GM19372 (cell line): ENCODE results near the gene OAS2.

Source experiments
- ATAC-seq: cut with Tn5 transposase; IDR thresholded peaks from one replicate; pipeline ENCODE4 v1.9.1; 2021; ENCODE audit warnings: mild to moderate bottlenecking, low read depth, moderate library complexity; ENCODE audit not compliant: unreplicated experiment

The OAS2 gene

DNA sequence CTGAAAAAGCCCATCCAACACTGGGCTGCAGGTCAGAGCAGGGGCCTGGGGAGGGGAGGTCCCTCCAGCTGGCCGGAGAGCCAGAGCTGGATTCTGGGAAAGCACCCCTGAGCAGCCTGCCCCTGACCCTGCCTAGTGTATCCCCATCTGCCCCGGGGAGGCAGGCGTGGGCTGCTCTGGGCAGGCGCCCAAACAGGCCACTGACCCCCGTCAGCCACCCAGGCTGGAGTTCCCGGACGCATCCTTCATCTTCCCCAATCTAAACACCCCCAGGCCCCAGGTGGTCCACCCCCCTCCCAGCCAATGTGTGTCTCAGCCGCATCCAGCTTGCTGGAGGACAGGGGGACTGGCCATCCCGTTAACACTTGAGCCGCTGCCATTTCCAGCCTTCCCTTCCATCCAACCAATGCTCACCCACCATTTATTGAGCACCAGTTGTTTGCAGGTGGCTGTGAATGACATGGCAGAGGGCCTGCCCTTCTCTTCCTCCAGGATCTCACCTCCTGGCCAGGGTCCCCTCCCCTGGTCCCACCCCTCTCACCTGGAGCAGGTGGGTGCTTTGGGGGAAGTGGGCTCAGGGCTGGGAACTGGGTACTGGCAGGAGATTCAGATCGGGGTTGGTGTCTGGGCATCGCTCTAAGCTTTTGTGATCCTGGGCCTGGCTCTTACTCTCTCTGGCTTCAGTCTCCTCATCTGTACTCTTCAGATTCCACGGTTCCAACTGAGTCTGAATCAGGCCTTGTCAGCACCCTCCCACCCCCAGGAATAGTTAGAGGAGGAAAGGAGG is 77.5 kb downstream of the OAS2 start:
- no peak for ATAC-seq

DNA sequence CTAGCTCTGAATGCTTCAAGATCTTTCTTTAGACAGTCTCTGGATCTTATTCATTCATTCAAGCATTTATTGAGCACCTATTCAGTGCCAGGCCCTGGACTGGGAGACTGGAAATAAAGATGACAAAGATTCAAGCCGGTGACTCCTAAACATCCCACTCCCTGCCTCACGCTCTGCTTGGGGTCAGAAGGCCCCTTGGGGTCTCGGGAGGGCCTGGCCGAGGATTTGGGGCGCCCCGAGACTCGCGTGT is 78.0 kb downstream of the OAS2 start:
- no peak for ATAC-seq

DNA sequence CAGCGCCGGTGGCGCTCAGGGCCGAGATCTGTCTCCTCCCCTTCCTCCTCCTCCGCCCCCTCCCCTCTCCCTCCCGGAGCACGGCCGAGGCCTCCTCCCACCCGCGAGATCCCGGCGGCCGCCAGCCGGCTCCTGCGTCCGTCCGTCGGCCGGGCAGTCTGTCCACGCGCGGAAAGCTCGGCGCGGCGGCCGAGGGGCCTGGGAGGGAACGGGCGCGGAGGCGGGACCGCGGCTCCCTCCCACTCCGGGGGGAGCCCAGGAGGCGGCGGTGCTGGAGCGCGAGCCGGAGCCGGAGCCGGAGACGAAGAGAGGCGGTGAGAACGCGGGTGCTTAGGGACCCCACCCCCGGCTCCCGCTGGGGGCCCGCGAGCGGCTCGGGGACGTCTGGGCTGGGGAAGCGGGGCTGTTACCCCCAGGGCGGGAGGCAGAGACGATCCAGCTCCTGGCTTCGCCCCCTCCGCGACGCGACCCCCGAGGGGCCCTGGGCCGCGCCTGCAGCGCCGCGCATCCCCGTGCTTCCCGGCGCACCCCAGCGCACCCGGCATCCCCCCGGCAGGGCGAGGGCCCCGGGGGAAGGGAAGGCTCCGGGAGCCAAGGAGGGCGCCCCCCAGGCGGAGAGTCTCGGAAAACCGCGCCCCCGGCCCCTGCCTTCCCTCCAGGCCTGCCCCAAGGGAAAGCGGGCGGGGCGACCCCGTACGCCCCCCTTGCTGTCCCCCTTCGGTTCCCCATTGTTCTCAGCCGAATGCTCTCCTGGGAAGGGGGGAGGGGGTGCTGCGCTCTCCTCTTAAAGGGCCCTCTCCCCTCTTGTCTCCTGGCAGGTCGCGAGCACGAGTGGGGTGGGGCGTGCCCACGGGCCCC is 78.5 kb downstream of the OAS2 start, which contains the start of gene DTX1:
Gene DTX1 (plus strand): TSS at position 100 of the 858 bp plus-strand sequence. CDS start 1,463 bp downstream, outside the sequence.
- no peak for ATAC-seq

- ATAC-seq, result no peak
Measured at GRCh38 chr12:113057565-113058485, 79.5 kb downstream of the OAS2 start.

- ATAC-seq, result no peak
Measured at GRCh38 chr12:113058553-113058952, 80.2 kb downstream of the OAS2 start.

DNA sequence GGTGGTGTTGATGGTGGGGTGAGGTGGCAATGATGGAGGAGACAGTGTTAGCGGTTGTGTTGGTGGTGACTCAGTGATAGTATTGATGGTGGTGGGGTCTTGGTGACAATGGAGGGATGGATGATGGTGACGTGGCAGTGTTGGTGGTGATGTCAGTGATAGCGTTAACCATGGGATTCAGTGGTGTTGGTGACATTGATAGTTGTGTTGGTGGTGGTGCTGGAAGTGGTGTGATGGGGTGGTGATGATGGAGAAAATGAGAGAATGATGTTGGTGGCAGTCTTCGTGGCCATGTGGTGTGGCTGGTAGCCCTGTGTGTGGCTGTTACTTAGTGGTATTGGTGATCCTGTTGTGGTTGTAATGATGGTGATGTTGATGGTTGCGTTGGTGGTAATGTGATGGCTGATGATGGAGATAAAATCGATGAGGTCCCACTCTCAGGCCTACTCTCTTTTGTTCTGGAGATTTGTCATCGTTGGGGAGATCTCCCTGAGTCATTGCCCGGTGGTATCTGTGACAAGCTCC is 80.8 kb downstream of the OAS2 start:
- no peak for ATAC-seq

GRCh38 chr12:113060336-113060960 is 82.1 kb downstream of the OAS2 start:
- ATAC-seq, result no peak

DNA sequence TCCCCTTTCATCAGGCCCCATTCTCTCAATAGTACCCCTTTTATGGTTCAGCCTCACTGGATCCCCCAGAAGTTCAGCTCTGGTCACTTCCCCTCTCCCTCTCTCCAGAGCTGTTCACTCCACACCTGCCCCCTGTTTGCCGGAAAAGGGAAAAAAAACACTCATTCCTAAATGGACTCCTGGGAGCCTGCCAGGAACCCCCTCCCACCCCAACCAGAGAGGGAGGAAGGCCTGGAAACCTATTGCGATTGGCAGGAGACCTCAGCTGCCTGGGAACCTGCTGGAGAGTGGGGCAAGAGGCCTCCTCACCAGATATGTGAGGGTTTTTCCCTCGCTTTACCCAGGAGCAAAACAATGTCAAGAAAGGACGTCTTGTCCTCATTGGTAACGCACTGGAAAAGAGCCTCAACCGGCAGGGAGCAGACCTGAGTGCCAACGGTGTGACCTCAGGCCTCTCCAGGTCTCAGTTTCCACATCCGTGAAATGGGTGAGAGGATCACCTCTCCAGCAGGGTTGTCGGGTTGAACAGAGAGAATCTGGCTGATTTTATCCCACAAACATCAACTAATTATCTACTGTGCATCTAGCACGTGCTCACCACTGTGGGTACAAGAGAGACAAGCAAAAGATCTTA is 82.9 kb downstream of the OAS2 start:
- no peak for ATAC-seq
